HG03442 (cell line): ENCODE measurements around the gene RAC3.

Experiments used
- ATAC-seq: cut with Tn5 transposase; IDR thresholded peaks from one replicate; pipeline ENCODE4 v1.9.1; 2021; ENCODE audit warnings: mild to moderate bottlenecking, moderate library complexity; ENCODE audit not compliant: unreplicated experiment

RAC3 gene

DNA sequence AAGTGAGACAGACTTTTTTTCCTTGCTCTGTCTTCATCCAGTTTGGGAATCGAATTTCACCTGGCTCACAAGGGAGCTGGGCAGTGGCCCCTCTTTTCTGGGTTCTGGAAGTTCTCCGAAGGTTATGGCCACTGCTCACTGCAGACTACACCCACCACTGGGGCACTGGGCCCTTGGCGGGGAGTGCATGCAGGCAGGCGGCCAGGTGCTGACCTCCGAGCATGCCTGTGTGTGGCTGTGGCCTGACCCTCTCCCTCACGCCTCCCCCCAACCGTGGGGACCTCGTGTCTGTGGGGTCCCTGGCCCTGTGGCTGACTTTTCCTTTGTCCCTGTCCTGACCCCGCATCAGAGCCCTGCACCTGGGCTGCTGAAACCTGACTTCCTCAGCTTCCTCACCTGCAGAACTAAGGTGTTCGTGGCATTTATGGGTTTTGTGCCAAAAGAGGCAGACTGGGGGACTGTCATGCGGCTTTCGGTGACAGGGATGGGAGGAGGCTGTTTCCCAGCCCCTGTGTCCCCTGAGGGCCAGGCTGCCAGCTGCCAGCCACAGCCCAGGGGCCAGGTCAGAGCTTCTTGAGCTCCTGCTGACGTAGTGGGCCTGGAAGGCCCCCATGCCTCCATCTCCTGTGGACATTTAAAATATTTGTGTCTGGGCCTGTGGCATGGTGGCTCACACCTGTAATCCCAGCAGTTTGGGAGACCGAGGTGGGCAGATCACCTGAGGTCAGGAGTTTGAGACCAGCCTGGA is 32.6 kb upstream of the RAC3 start:
- ATAC-seq = no peak

- ATAC-seq = no peak
Observed at GRCh38 chr17:81999587-81999975, 31.9 kb upstream of the RAC3 start.

DNA sequence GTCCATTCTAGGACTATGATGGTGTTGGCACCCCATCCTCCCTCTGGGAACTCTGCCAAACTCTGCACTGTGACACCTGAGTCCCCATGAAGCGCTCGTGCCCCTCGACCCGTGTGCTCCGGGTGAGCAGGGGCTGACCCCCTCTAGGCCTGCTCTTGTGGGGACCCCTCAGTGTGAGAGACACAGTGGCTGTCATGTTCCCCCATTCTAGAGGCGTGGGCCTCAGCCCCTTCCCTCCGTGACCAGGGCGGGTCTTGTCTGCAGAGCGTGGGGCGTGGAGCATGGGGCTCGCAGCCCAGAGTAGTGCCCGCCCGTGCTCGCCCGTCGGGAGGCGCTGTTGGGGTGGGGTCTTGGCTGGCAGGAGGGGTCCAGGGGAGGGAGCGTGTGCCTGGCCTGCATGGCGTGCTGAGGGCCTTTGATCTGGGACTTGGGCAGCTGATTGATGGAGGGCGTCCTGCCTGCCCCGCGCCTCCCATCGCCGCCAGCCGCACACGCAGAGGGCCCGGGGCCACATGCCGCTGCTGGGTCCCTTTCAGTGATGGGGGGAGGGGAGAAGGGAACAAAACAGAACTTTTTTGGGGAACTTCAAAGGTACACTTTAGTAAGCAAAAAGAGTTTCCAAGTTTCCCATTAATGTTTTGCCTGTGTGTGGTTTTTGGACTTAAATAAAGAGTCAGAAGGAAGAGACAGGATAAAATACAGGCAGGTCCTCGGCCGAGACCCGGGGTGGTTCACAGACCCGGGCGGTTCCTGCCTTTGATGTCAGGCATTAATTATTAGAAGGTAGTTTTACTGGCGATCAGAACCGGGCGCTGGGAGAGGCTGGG is 31.3 kb upstream of the RAC3 start:
- ATAC-seq = no peak

- no peak for ATAC-seq
Observed at GRCh38 chr17:82000803-82001570, 30.5 kb upstream of the RAC3 start.

GRCh38 chr17:82001571-82002056 is 29.9 kb upstream of the RAC3 start:
- no peak for ATAC-seq

DNA sequence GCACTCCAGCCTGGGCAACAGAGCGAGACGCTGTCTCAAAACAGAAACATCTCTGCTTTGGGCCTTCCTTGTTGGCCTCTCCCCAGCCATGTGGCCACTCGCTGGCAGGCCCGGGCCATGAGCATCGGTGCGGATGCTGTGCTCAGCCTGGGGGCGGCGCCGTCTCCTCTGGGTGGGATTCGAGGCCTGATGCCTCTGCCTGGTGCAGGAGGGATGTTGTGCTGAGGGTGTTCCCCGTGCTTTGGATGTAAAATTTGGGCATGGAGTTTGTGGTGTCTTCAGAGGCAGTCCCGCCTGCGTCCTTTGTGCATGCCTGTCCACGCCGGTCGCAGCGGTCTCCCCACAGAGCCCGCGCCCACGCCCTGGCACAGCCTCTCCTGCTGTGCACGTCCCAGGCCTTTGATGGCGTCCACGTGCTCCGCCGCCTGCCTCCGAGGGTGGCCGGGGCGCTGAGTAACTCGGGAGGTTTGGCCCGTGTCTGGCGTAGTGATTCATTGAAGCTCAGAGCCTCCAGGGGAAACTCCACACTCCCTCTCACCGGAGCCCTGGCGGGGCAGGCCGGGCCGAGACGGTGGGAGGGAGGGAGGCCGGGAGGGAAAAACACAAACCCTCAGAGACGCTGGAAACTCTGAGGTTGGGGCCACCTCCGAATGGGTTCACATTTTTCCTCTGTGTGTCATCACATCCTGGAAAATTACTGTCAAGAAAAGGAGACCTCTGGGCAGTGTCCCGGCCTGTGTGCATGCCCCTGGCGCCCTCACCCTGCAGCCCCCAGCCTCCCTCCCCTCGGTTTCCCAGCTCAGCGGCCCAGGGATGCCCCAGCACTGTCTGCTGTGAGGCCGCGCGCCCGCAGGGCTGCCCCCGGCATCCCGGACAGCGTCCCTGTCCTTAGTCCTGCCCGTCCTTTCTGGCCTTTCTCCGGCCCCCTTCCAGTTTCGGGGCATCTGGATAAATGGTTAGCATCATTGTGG is 27.8 kb upstream of the RAC3 start:
- no peak for ATAC-seq

GRCh38 chr17:82004517-82005455 is 26.7 kb upstream of the RAC3 start:
- no peak for ATAC-seq

GRCh38 chr17:82005701-82006348 is 25.7 kb upstream of the RAC3 start:
- no peak for ATAC-seq

DNA sequence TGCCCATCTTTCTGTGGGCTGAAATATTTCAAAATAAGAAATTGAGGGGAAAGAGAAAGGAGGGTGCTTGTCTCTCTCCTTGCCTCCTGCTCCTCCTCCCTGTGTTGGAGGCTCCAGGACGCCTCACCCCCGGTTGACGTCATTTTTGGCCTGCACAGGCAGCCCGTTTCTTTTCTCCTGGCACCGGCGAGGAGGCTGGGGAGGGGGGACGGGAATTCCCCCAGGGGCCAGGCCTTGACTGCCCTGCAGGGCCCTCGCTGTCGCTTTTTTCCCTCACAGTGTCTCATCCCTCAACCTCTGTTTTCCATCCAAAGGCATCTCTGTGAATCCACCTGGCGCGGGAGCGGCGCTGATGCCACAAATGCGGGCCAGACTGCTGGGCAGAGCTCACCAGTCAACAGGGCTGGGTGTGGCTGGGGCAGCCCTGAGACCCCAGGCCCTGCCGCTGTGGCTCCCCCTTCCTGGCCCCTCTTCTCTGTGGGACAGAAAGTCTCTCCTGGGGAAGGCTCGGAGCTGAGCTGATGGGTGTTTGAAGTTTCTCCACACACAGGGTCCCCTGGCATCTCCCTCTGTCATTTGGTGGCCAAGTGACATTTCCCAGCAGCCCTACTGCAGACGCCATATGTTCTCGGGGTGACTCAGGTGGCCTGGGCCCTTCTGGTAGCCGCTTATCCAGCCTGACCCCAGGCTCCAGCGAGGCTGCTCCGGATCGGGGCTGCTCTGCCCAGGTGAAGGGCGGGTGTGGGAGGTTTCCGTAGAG is 24.8 kb upstream of the RAC3 start:
- ATAC-seq = no peak

- ATAC-seq = no peak
Observed at GRCh38 chr17:82007228-82007494, 24.3 kb upstream of the RAC3 start.

GRCh38 chr17:82007495-82008257 is 23.8 kb upstream of the RAC3 start:
- no peak for ATAC-seq

GRCh38 chr17:82008258-82008940 is 23.1 kb upstream of the RAC3 start:
- no peak for ATAC-seq

GRCh38 chr17:82008941-82009405 is 22.5 kb upstream of the RAC3 start:
- ATAC-seq = no peak

GRCh38 chr17:82009413-82009812 is 22.1 kb upstream of the RAC3 start:
- ATAC-seq = no peak

DNA sequence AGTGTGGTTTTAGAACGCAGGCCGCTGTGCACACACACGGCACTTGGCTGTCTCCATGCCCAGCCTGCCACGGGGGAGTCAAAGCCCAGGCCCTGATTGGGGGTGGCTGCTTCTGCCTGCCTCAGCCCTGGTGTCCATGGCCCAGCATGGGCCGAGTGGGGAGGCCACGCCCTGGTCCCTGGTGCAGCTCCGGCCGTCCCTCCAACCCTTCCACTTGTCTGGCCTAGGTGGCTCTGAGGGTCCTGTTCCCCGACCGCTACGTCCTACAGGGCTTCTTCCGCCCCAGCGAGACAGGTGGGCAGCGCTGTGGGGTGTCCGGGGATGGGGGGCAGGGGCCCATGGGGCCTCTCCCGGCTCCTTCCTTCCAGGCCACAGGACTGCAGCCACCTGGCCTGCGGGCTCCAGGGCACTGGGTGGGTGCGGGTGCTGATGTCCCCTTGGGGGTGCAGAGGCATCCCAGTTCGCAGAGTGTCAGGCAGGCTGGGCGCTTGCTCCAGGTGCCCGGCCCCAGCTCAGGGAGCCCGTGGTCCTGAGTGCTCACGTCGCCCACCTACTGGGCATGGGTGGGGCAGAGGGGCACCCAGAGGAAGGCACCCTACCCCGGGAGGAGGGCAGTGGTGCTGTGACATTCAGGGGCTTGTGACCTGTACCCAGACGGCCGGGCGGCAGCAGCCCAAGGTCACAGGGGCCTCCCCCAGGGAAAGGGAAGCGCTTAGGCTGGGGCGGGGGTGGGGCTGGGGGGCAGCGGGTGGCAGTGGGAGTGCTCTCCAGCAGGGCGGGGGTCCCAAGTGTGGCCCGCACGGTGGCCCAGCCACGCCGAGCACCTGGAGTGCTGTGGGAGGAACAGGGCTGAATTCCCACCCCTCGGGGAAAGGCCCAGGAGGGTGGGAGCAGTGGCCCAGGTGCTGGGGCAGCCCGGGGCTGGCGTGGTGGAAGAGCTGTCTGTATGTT is 20.6 kb upstream of the RAC3 start:
- ATAC-seq = no peak
